T-cell (primary cell): ENCODE measurements around the gene DRICH1. TPM values are rescaled to one million over a fixed set of nuclear protein-coding genes. Genes with fewer than 3 reads are reported as not detected.
"Not testable (repeated sequence)": the region's sequence is repeated elsewhere in the genome, so short reads cannot be mapped to it uniquely, and the experiment has no call there.

Source experiments
- ATAC-seq, 4 experiments: fragments of 200-7000 bp in 3 of 4; fragments of 150-1000 bp in 1 of 4; cut with Tn5 transposase; replicated peaks in 1 of 4; 1 replicate in 3 of 4; 2 replicates in 1 of 4; pipeline ENCODE4 v1.10.0; 2021; ENCODE audit warnings: moderate library complexity in 3 of 4, mild to moderate bottlenecking in 2 of 4, moderate number of reproducible peaks in 1 of 4
- CTCF ChIA-PET, 2 donors: fragments of 300-600 bp; sonication (Branson Sonifier 250); formaldehyde crosslinking; loops; one replicate each; lab custom pipeline; 2022; ENCODE audit warnings: antibody characterized with exemption in 2 of 2; lab: Charles Lee
- POLR2A ChIA-PET, 2 donors: fragments of 300-600 bp; sonication (Branson Sonifier 250); formaldehyde crosslinking; loops; one replicate each; lab custom pipeline; 2022; ENCODE audit warnings: antibody characterized with exemption in 2 of 2; lab: Charles Lee
- DNase-seq, 35 experiments: peaks; one replicate each; pipeline versions ENCODE4 v3.0.0 to v3.0.0-alpha.2; 2013 to 2023
- H3K27ac ChIP-seq: one replicate; pipeline ENCODE4 v1.5.1; 2013; ENCODE audit warnings: low read length
- H3K27me3 ChIP-seq, 2 experiments: replicated peaks in 1 of 2; 1 replicate in 1 of 2; 2 replicates in 1 of 2; pipeline versions ENCODE4 v1.6.1 to v1.7.0; 2013; ENCODE audit warnings: low read length in 1 of 2, mixed read lengths in 1 of 2; ENCODE audit not compliant: control insufficient read depth in 2 of 2, insufficient read depth in 2 of 2; ENCODE audit errors: extremely low read depth in 1 of 2
- H3K36me3 ChIP-seq, 2 donors: 1 replicate in 1 of 2; 2 replicates in 1 of 2; pipeline versions ENCODE4 v1.6.1 to v1.7.0; 2013; ENCODE audit warnings: low read length in 1 of 2; ENCODE audit not compliant: control insufficient read depth in 2 of 2, insufficient read depth in 1 of 2; ENCODE audit errors: extremely low read depth in 1 of 2
- H3K4me1 ChIP-seq, 2 experiments: 1 replicate in 1 of 2; 2 replicates in 1 of 2; pipeline versions ENCODE4 v1.6.1 to v1.7.0; 2013; ENCODE audit warnings: low read length in 2 of 2, mixed read lengths in 1 of 2; ENCODE audit not compliant: insufficient read depth in 2 of 2, control insufficient read depth in 1 of 2; ENCODE audit errors: extremely low read depth in 1 of 2
- H3K4me3 ChIP-seq, 2 donors: 1 replicate in 1 of 2; 2 replicates in 1 of 2; pipeline versions ENCODE4 v1.5.1 to v1.7.0; 2013; ENCODE audit warnings: mild to moderate bottlenecking in 2 of 2, low read length in 1 of 2, moderate library complexity in 1 of 2; ENCODE audit not compliant: control insufficient read depth in 1 of 2; ENCODE audit errors: extremely low read depth in 1 of 2
- H3K9me3 ChIP-seq: 2 replicates; pipeline ENCODE4 v1.7.0; 2013
- H3K27ac Mint-ChIP-seq, 2 donors: one replicate each; pipeline ENCODE4 v1.8.0; 2020 to 2021; ENCODE audit warnings: mild to moderate bottlenecking in 2 of 2, mixed read lengths in 2 of 2
- H3K27me3 Mint-ChIP-seq, 2 donors: one replicate each; pipeline ENCODE4 v1.8.0; 2021 to 2022; ENCODE audit warnings: mixed read lengths in 2 of 2
- H3K36me3 Mint-ChIP-seq: one replicate; pipeline ENCODE4 v1.8.0; 2021; ENCODE audit warnings: mixed read lengths
- H3K4me1 Mint-ChIP-seq, 3 donors: one replicate each; pipeline ENCODE4 v1.8.0; 2020 to 2022; ENCODE audit warnings: mixed read lengths in 3 of 3, mild to moderate bottlenecking in 1 of 3
- H3K4me3 Mint-ChIP-seq, 3 donors: one replicate each; pipeline ENCODE4 v1.8.0; 2020 to 2022; ENCODE audit warnings: mild to moderate bottlenecking in 3 of 3, mixed read lengths in 3 of 3, moderate library complexity in 3 of 3
- H3K9me3 Mint-ChIP-seq, 3 donors: one replicate each; pipeline ENCODE4 v1.8.0; 2020 to 2022; ENCODE audit warnings: mixed read lengths in 3 of 3
- WGBS: methylation state at CpG from one replicate; pipeline ENCODE4 v1.1.5; 2013; ENCODE audit warnings: missing lambda C conversion rate; ENCODE audit not compliant: insufficient coverage; 5-methylcytosine and 5-hydroxymethylcytosine counted together
- total RNA-seq, 35 experiments: library from RNA in 6 of 35; stranded (reverse) in 6 of 35; fragments of 120-200 nt in 1 of 35; gene quantifications; one replicate each; pipeline versions ENCODE4 v1.2.1 to v1.2.4 and lab custom pipeline; 2013 to 2026

The DRICH1 gene
- total RNA-seq, 5 donors from 2014 or later (not counting 1 experiment from before 2014, with no cell fraction given): 0.26 to 2.7 (median 1.2) TPM

DNA sequence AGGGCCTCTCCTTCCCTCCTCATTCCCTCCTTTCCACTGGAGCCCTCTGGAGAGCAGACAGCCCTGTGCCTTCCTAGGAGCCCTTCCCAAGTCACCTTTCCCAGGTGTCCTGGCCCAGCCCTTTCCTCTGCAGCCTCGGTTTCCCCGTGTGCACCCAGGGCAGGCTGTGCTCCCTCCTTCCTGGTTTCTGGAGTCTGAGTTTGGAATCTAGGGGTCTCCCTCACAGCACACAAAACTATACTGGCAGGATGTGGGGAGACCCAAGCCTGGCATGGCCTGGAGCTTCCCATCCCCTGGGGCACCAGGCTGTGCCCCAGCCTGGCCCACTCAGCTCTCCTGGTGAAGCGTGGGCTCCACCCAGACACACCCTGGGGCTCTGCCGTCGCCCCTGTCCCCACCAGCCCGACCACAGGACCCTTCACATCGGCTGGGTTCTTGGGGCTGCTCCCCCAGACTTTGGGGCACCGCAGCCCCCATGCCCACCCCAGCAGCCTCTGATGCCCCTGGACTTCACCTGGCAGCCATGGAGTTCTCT lies 58.4 kb downstream of the DRICH1 start:
- peaks cover 0 to 37% of the 10 kb centered on the region in 2 experiments for H3K27me3 ChIP-seq
- H3K27ac Mint-ChIP-seq, H3K9me3 Mint-ChIP-seq, DNase-seq, H3K27ac ChIP-seq, H3K9me3 ChIP-seq, ATAC-seq, POLR2A ChIA-PET, H3K4me3 ChIP-seq, H3K4me3 Mint-ChIP-seq, H3K4me1 Mint-ChIP-seq, CTCF ChIA-PET, H3K36me3 ChIP-seq, H3K4me1 ChIP-seq, H3K36me3 Mint-ChIP-seq: not testable (repeated sequence)
- 30% methylated on average over 2 of the region's 8 CpGs for WGBS
- H3K27me3 Mint-ChIP-seq: peaks cover 9 to 25% of the 10 kb centered on the region in 2 donors

DNA sequence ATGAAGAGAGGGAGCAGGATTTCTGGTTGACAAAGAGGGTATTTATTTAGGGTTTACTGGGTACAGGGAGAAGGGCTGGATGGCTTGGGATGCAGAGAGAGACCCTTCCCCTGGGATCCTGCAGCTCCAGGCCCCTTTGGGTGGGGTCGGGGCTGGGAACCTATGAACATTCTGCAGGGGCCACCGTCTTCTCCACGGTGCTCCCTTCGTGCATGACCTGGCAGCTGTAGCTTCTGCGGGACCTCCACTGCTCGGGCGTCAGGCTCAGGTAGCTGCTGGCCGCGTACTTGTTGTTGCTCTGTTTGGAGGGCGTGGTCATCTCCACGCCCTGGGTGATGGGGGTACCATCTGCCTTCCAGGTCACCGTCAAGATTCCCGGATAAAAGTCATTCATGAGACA lies 59.0 kb downstream of the DRICH1 start:
- H3K36me3 ChIP-seq, H3K9me3 ChIP-seq, CTCF ChIA-PET, H3K27ac ChIP-seq, H3K4me3 ChIP-seq, H3K36me3 Mint-ChIP-seq, H3K4me1 Mint-ChIP-seq, H3K27ac Mint-ChIP-seq, H3K9me3 Mint-ChIP-seq, H3K4me3 Mint-ChIP-seq, H3K4me1 ChIP-seq, POLR2A ChIA-PET, ATAC-seq, DNase-seq: not testable (repeated sequence)
- WGBS: 94% methylated on average over 4 of the region's 13 CpGs
- peaks cover 0 to 31% of the 10 kb centered on the region in 2 experiments for H3K27me3 ChIP-seq
- H3K27me3 Mint-ChIP-seq: peaks cover 9 to 24% of the 10 kb centered on the region in 2 donors

DNA sequence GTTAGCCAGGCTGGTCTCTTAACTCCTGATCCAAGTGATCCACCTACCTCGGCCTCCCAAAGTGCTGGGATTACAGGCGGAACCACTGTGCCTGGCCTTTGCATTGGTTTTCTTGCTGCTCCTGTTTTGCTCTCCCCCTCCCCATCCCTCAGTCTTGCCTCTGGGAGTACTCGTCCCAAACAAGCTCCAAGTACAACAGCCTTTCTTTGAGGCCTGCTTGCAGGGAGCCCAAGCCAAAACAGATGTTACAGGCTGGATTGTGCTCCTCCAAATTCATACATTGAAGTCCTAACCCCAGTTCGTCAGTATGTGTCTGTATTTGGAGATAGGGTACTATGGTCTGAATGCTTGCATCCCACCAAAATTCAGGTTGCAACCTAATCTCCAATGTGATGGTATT lies 60.6 kb downstream of the DRICH1 start:
- Histone ChIP-seq H3K4me3 (no peak overlapping the region), H3K4me1 (no peaks in the 10 kb centered on the region), H3K36me3 (no peaks in the 10 kb centered on the region), H3K27ac (no peak overlapping the region), H3K9me3 (no peaks in the 10 kb centered on the region), H3K27me3 (peaks cover 0 to 37% of the 10 kb centered on the region in 2 experiments)
- Mint-ChIP-seq H3K4me3 (no peak overlapping the region), H3K27me3 (peaks cover 19 to 26% of the 10 kb centered on the region in 2 donors), H3K36me3 (no peaks in the 10 kb centered on the region), H3K4me1 (peaks cover 0 to 2% (median 0%) of the 10 kb centered on the region in 3 donors), H3K27ac (no peak overlapping the region), H3K9me3 (peaks cover 0 to 4% (median 0%) of the 10 kb centered on the region in 3 donors)
- ChIA-PET POLR2A (no interaction called here), CTCF (no interaction called here)
- no peak for ATAC-seq
- DNase-seq: no peak
- 86% methylated on average over 2 of the region's 4 CpGs for WGBS

DNA sequence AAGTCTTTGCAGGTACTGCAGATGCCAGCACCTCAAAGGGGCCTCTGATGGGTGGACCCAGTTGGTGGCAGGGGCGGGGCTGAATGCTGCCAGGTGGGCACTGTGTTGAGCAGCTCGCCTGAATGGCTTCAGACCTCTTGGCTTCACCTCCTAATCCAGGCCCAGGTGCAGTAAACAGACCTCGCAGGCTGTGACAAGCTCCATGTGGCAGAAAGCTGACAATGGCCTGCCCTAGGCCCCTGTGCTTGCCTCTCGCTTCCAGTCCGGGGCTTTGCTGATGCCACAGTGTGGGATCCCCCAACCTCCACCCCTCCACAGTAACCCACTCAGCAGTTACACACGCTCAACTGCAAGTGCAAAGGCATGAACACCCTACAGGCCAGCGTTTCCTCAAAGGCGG lies 61.4 kb downstream of the DRICH1 start:
- no peak overlapping the region for H3K4me3 ChIP-seq
- peaks cover 2% of the 10 kb centered on the region for H3K36me3 Mint-ChIP-seq
- H3K27ac ChIP-seq: no peak overlapping the region
- no peaks in the 10 kb centered on the region for H3K36me3 ChIP-seq
- no peak overlapping the region for H3K4me3 Mint-ChIP-seq
- H3K4me1 Mint-ChIP-seq: peaks cover 3 to 4% (median 3%) of the 10 kb centered on the region in 3 donors
- H3K27me3 ChIP-seq: peaks cover 0 to 41% of the 10 kb centered on the region in 2 experiments
- ATAC-seq (no peak), DNase-seq (no peak)
- ChIA-PET CTCF (interaction anchor here in 1 of 2 donors (0.7 kb wide), 1 partner anchor 88 kb away, joined by 3 read pairs; no protein-coding TSS in a partner anchor), POLR2A (no interaction called here)
- peaks cover 0 to 5% of the 10 kb centered on the region in 2 experiments for H3K4me1 ChIP-seq
- 75% methylated on average over 7 of the region's 8 CpGs for WGBS
- H3K9me3 ChIP-seq: no peaks in the 10 kb centered on the region
- peaks cover 0 to 4% (median 0%) of the 10 kb centered on the region in 3 donors for H3K9me3 Mint-ChIP-seq
- peaks cover 18 to 22% of the 10 kb centered on the region in 2 donors for H3K27me3 Mint-ChIP-seq
- no peak overlapping the region for H3K27ac Mint-ChIP-seq

DNA sequence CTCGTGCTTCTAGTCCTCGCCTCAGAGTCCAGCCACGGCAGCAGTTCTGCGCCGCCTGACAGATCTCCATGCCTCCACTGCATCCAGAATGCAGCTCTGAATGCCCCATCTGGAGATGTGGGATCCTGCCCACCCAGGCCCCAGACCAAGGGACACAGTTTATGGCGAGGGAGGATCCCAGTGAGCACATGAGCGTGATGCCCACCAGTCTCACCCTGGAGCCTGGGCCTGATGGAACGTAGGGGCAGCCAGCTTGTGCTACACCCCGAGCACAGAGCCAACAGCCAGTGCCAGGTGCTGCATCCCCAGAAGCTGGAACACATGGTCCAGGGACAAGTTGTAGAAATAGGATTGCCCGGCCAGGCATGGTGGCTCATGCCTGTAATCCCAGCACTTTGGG lies 62.4 kb downstream of the DRICH1 start:
- ChIA-PET CTCF (no interaction called here), POLR2A (no interaction called here)
- Histone ChIP-seq H3K27me3 (peaks cover 0 to 48% of the 10 kb centered on the region in 2 experiments), H3K4me3 (no peak overlapping the region), H3K36me3 (no peaks in the 10 kb centered on the region), H3K27ac (no peak overlapping the region), H3K9me3 (no peaks in the 10 kb centered on the region), H3K4me1 (peaks cover 0 to 10% of the 10 kb centered on the region in 2 experiments)
- ATAC-seq (no peak), DNase-seq (no peak)
- Mint-ChIP-seq H3K9me3 (peaks cover 0 to 4% (median 0%) of the 10 kb centered on the region in 3 donors), H3K4me3 (no peak overlapping the region), H3K4me1 (peaks cover 7 to 9% (median 7%) of the 10 kb centered on the region in 3 donors), H3K27me3 (peaks cover 17 to 26% of the 10 kb centered on the region in 2 donors), H3K27ac (no peak overlapping the region), H3K36me3 (peaks cover 3% of the 10 kb centered on the region)
- 75% methylated on average over 5 of the region's 10 CpGs for WGBS

DNA sequence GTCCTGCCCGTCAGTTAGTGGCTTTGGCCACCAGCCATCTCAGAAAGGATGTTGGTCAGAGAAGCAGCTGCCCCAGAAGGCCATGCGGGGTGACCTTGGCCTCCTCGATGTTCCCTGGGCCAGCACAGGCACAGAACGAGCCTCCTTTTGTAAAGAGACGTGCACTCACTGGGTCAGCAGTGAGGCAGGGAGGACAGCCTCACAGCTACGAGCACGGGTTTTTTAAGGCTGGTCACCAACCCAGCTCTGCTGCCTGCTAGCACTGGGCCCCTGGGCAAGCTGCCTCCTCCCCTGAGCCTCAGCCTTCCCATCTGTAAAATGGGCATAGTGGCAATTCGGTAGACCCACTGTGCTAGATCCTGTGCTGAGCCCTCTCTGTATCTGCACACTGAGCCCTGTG lies 62.8 kb downstream of the DRICH1 start:
- Mint-ChIP-seq H3K4me3 (no peak overlapping the region), H3K27me3 (peaks cover 22 to 30% of the 10 kb centered on the region in 2 donors), H3K9me3 (peaks cover 0 to 4% (median 0%) of the 10 kb centered on the region in 3 donors), H3K27ac (no peak overlapping the region), H3K36me3 (peaks cover 3% of the 10 kb centered on the region), H3K4me1 (peaks cover 7 to 9% (median 7%) of the 10 kb centered on the region in 3 donors)
- peaks cover 0 to 10% of the 10 kb centered on the region in 2 experiments for H3K4me1 ChIP-seq
- ATAC-seq (no peak), DNase-seq (no peak)
- CTCF ChIA-PET: no interaction called here
- no peaks in the 10 kb centered on the region for H3K9me3 ChIP-seq
- WGBS: 90% methylated on average over 8 of the region's 8 CpGs
- H3K27ac ChIP-seq: no peak overlapping the region
- POLR2A ChIA-PET: no interaction called here
- peaks cover 0 to 48% of the 10 kb centered on the region in 2 experiments for H3K27me3 ChIP-seq
- H3K36me3 ChIP-seq: no peaks in the 10 kb centered on the region
- H3K4me3 ChIP-seq: no peak overlapping the region
